HG02943 (cell line): ENCODE results near the gene SECTM1.

Source experiments
- ATAC-seq: cut with Tn5 transposase; IDR thresholded peaks from one replicate; pipeline ENCODE4 v1.9.1; 2021; ENCODE audit warnings: mild to moderate bottlenecking, low read depth, moderate library complexity; ENCODE audit not compliant: unreplicated experiment

Gene SECTM1

GRCh38 chr17:82329683-82330321, 3.8 kb downstream of the SECTM1 start:
- no peak for ATAC-seq

- ATAC-seq: no peak
Observed at GRCh38 chr17:82328994-82329507, 4.5 kb downstream of the SECTM1 start.

GRCh38 chr17:82328141-82328993, 5.2 kb downstream of the SECTM1 start:
- no peak for ATAC-seq

GRCh38 chr17:82327757-82328140, 5.8 kb downstream of the SECTM1 start:
- ATAC-seq: no peak

- ATAC-seq: no peak
Observed at GRCh38 chr17:82327289-82327688, 6.3 kb downstream of the SECTM1 start.

GRCh38 chr17:82325286-82326180, 8.0 kb downstream of the SECTM1 start:
- no peak for ATAC-seq

- ATAC-seq: no peak
Observed at GRCh38 chr17:82324566-82325285, 8.8 kb downstream of the SECTM1 start.

GRCh38 chr17:82323514-82324234, 9.9 kb downstream of the SECTM1 start:
- ATAC-seq: no peak

- no peak for ATAC-seq
Observed at GRCh38 chr17:82322526-82323453, 10.8 kb downstream of the SECTM1 start.

- no peak for ATAC-seq
Observed at GRCh38 chr17:82321947-82322466, 11.6 kb downstream of the SECTM1 start.

GRCh38 chr17:82320956-82321927, 12.3 kb downstream of the SECTM1 start:
- no peak for ATAC-seq

- ATAC-seq: no peak
Observed at GRCh38 chr17:82320140-82320840, 13.3 kb downstream of the SECTM1 start.

GRCh38 chr17:82319619-82320062, 13.9 kb downstream of the SECTM1 start:
- ATAC-seq: no peak

- no peak for ATAC-seq
Observed at GRCh38 chr17:82318772-82319606, 14.6 kb downstream of the SECTM1 start.

GRCh38 chr17:82318169-82318498, 15.4 kb downstream of the SECTM1 start:
- ATAC-seq: no peak
